Loucy (cell line): ENCODE results near the gene PKM.

ENCODE experiments used
- H2AFZ ChIP-seq: fragments of 200-600 bp; sonication (generic); 2 replicates; pipeline ENCODE4 v1.6.0; 2016; ENCODE audit warnings: antibody characterized with exemption, mild to moderate bottlenecking, low read length, moderate library complexity
- H3F3A ChIP-seq: fragments of 200-600 bp; 2 replicates; pipeline ENCODE4 v1.6.0; 2016; ENCODE audit warnings: antibody characterized with exemption, low read depth, mild to moderate bottlenecking
- H3K27me3 ChIP-seq: fragments of 200-600 bp; sonication (generic); 2 replicates; pipeline ENCODE4 v1.6.1; 2014; ENCODE audit warnings: low read length, mild to moderate bottlenecking; ENCODE audit not compliant: insufficient read depth, poor library complexity, severe bottlenecking
- H3K36me3 ChIP-seq: fragments of 200-600 bp; sonication (generic); 2 replicates; pipeline ENCODE4 v1.6.1; 2016; ENCODE audit warnings: low read length; ENCODE audit not compliant: insufficient read depth
- H3K4me1 ChIP-seq: fragments of 200-600 bp; sonication (generic); 2 replicates; pipeline ENCODE4 v1.5.1; 2014; ENCODE audit warnings: low read length, mild to moderate bottlenecking; ENCODE audit not compliant: insufficient read depth, poor library complexity, severe bottlenecking
- H3K4me2 ChIP-seq: fragments of 200-600 bp; sonication (generic); 2 replicates; pipeline ENCODE4 v1.6.0; 2014; ENCODE audit warnings: antibody characterized with exemption, low read length, low read depth, mild to moderate bottlenecking; ENCODE audit not compliant: poor library complexity, severe bottlenecking
- H3K4me3 ChIP-seq: fragments of 200-600 bp; sonication (generic); 2 replicates; pipeline ENCODE4 v1.5.1; 2014; ENCODE audit warnings: low read length, mild to moderate bottlenecking, mixed read lengths; ENCODE audit not compliant: poor library complexity, severe bottlenecking
- H3K79me2 ChIP-seq: fragments of 200-600 bp; sonication (generic); 2 replicates; pipeline ENCODE4 v1.6.1; 2014; ENCODE audit warnings: low read length; ENCODE audit not compliant: insufficient read depth
- H3K9ac ChIP-seq: fragments of 200-600 bp; sonication (generic); 2 replicates; pipeline ENCODE4 v1.6.0; 2014; ENCODE audit warnings: mild to moderate bottlenecking, low read depth, low read length, moderate library complexity; ENCODE audit not compliant: poor library complexity, severe bottlenecking
- H3K9me2 ChIP-seq: fragments of 200-600 bp; sonication (generic); replicated peaks from 2 replicates; pipeline ENCODE4 v1.6.1; 2016; ENCODE audit warnings: low read depth, low read length, mixed read lengths
- H3K9me3 ChIP-seq: fragments of 200-600 bp; sonication (generic); 2 replicates; pipeline ENCODE4 v1.6.1; 2014; ENCODE audit warnings: mild to moderate bottlenecking, antibody characterized with exemption, low read length, low read depth; ENCODE audit not compliant: insufficient read depth
- H4K20me1 ChIP-seq: fragments of 200-600 bp; sonication (generic); 2 replicates; pipeline ENCODE4 v1.6.0; 2014; ENCODE audit warnings: antibody characterized with exemption, low read length, mild to moderate bottlenecking; ENCODE audit not compliant: insufficient read depth, poor library complexity, severe bottlenecking
- CTCF ChIP-seq: fragments of 200-600 bp; sonication (generic); conservative IDR thresholded peaks from 2 replicates; pipeline ENCODE4 v1.5.1; 2014; ENCODE audit warnings: mild to moderate bottlenecking, antibody characterized with exemption, low read length
- EZH2phosphoT487 ChIP-seq: fragments of 200-600 bp; IDR thresholded peaks from 2 replicates; pipeline ENCODE4 v1.6.1; 2018; ENCODE audit warnings: antibody characterized with exemption, mild to moderate bottlenecking, moderate library complexity, borderline replicate concordance

PKM gene

GRCh38 chr15:72220687-72221086, 10.3 kb downstream of the PKM start:
- no peak overlapping the region for H3K4me3 ChIP-seq
- H2AFZ ChIP-seq: no peak overlapping the region
- no peak overlapping the region for H3K9ac ChIP-seq
- H3K9me2 ChIP-seq: no peaks in the 10 kb centered on the region
- no peaks in the 10 kb centered on the region for H3K9me3 ChIP-seq
- H3K27me3 ChIP-seq: no peaks in the 10 kb centered on the region
- H3K36me3 ChIP-seq: peaks cover 88% of the 10 kb centered on the region
- TF ChIP-seq CTCF: no peak
- TF ChIP-seq EZH2phosphoT487: no peak
- H3K79me2 ChIP-seq: peaks cover 95% of the 10 kb centered on the region
- peaks cover 97% of the 10 kb centered on the region for H4K20me1 ChIP-seq
- H3K4me1 ChIP-seq: peaks cover 48% of the 10 kb centered on the region
- no peaks in the 10 kb centered on the region for H3F3A ChIP-seq
- H3K4me2 ChIP-seq: peak overlapping the region; percentile 41

GRCh38 chr15:72217216-72217615, 13.8 kb downstream of the PKM start:
- no peaks in the 10 kb centered on the region for H3K9me3 ChIP-seq
- H3K4me1 ChIP-seq: peaks cover 19% of the 10 kb centered on the region
- H3K36me3 ChIP-seq: peaks cover 96% of the 10 kb centered on the region
- no peak overlapping the region for H3K4me3 ChIP-seq
- no peaks in the 10 kb centered on the region for H3K9me2 ChIP-seq
- no peak overlapping the region for H3K9ac ChIP-seq
- H4K20me1 ChIP-seq: peaks cover 96% of the 10 kb centered on the region
- no peak overlapping the region for H3K4me2 ChIP-seq
- H3F3A ChIP-seq: no peaks in the 10 kb centered on the region
- no peaks in the 10 kb centered on the region for H3K27me3 ChIP-seq
- no peak overlapping the region for H2AFZ ChIP-seq
- TF ChIP-seq CTCF (no peak), EZH2phosphoT487 (no peak)
- peaks cover 90% of the 10 kb centered on the region for H3K79me2 ChIP-seq

GRCh38 chr15:72216079-72216478, 14.9 kb downstream of the PKM start:
- no peaks in the 10 kb centered on the region for H3K27me3 ChIP-seq
- no peak overlapping the region for H3K4me3 ChIP-seq
- no peak overlapping the region for H3K9ac ChIP-seq
- H3F3A ChIP-seq: no peaks in the 10 kb centered on the region
- H3K36me3 ChIP-seq: peaks cover 99% of the 10 kb centered on the region
- no peak overlapping the region for H2AFZ ChIP-seq
- H3K9me3 ChIP-seq: no peaks in the 10 kb centered on the region
- H3K9me2 ChIP-seq: no peaks in the 10 kb centered on the region
- peaks cover 12% of the 10 kb centered on the region for H3K4me1 ChIP-seq
- peaks cover 90% of the 10 kb centered on the region for H3K79me2 ChIP-seq
- peaks cover 96% of the 10 kb centered on the region for H4K20me1 ChIP-seq
- TF ChIP-seq EZH2phosphoT487 (no peak), CTCF (no peak)
- no peak overlapping the region for H3K4me2 ChIP-seq
